RWPE1 (cell line): ENCODE measurements around the gene SLC39A3.

Experiments
- CTCF ChIA-PET: fragments of 350-600 bp; sonication (Branson Sonifier 250); formaldehyde crosslinking; extraction: SDS; loops from one replicate; lab custom pipeline; 2021; lab: Yijun Ruan, JAX
- POLR2A ChIA-PET: fragments of 400-600 bp; formaldehyde crosslinking; extraction: SDS; loops from one replicate; lab custom pipeline; 2020; ENCODE audit warnings: antibody characterized with exemption; ENCODE audit not compliant: low non-redundant PET; lab: Yijun Ruan, JAX
- DNase-seq: peaks from one replicate; pipeline ENCODE4 v3.0.0; 2012; ENCODE audit warnings: low spot score
- H3K27ac ChIP-seq: fragments of 450-650 bp; 2 replicates; pipeline ENCODE4 v1.5.1; 2017
- CTCF ChIP-seq: fragments of 450-650 bp; conservative IDR thresholded peaks from 2 replicates; pipeline ENCODE4 v1.5.1; 2017; ENCODE audit warnings: low read depth, mild to moderate bottlenecking

SLC39A3 gene

DNA sequence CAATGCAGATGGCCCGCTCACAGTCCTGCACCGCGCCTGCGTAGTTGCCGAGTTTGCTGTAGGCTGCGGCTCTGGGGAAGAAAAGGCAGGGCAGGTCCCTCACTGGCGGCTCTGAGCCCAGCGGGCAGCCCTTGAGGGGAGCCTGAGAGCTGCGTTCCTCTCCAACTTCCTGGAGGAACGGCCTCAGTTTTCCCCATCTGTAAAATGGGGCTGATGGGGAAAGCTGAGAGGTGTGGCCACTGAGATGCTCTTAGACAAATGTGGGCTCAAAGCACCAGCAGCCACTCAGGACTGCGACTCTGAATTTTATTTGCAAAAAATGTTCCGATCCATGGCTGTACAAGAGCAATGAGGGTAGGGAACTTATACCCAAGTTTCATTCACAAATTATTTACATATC is 23.9 kb upstream of the SLC39A3 start:
- CTCF ChIA-PET, result interaction anchor here (0.6 kb wide), 1 partner anchor 104 kb away, joined by 4 read pairs; no protein-coding TSS in a partner anchor

GRCh38 chr19:2762783-2763496 is 23.1 kb upstream of the SLC39A3 start:
- no peak for DNase-seq
- TF ChIP-seq CTCF, result no peak
- no peak overlapping the region for H3K27ac ChIP-seq
- ChIA-PET CTCF (no interaction called here), POLR2A (no interaction called here)

More for the DNA sequence above, 23.9 kb upstream of the SLC39A3 start:
- no peak overlapping the region for H3K27ac ChIP-seq
- POLR2A ChIA-PET, result no interaction called here
- TF ChIP-seq CTCF, result no peak
- no peak for DNase-seq

- TF ChIP-seq CTCF, result no peak
- ChIA-PET CTCF (interaction anchor here (0.5 kb wide), 1 partner anchor 125 kb away, joined by 3 read pairs; no protein-coding TSS in a partner anchor), POLR2A (no interaction called here)
- H3K27ac ChIP-seq, result no peak overlapping the region
- no peak for DNase-seq
Observed at GRCh38 chr19:2761876-2762782, 22.3 kb upstream of the SLC39A3 start.

GRCh38 chr19:2761309-2761677 is 21.5 kb upstream of the SLC39A3 start:
- ChIA-PET CTCF (interaction anchor here (0.7 kb wide), 1 partner anchor 239 kb away, joined by 3 read pairs; no protein-coding TSS in a partner anchor), POLR2A (no interaction called here)
- H3K27ac ChIP-seq, result no peak overlapping the region
- TF ChIP-seq CTCF, result no peak
- no peak for DNase-seq

GRCh38 chr19:2759965-2760364 is 20.1 kb upstream of the SLC39A3 start:
- H3K27ac ChIP-seq, result no peak overlapping the region
- ChIA-PET CTCF (interaction anchor here (0.6 kb wide), 1 partner anchor 645 kb away, joined by 3 read pairs; no protein-coding TSS in a partner anchor), POLR2A (no interaction called here)
- no peak for TF ChIP-seq CTCF
- DNase-seq, result no peak

DNA sequence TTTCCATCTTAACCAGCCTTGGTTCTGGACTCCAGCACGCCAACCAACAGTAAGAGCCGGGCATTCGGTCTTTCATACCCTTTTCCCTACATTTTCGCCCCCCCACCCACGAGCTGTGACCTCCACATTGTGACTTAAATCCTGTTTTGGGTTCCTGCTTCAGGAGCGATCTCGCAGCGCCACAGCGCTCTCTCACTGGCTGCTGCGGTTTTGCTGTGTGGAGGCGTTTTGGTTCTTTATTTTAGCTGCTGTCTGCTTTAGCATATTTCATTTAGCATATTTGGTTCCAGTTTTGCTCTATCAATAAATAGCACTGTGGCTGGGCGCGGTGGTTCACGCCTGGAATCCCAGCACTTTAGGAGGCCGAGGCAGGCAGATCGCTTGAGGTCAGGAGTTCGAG is 19.5 kb upstream of the SLC39A3 start:
- CTCF ChIA-PET, result interaction anchor here (0.6 to 0.8 kb wide), 3 partner anchors 40 to 425 kb away, joined by 3 read pairs; no protein-coding TSS in a partner anchor
- no peak for DNase-seq
- no peak overlapping the region for H3K27ac ChIP-seq
- no peak for TF ChIP-seq CTCF
- POLR2A ChIA-PET, result no interaction called here
